ENCODE data around the gene PLXDC2.

The PLXDC2 gene

GRCh38 chr10:20257422-20257821 lies 441.2 kb downstream of the PLXDC2 start (continued):
- TF ChIP-seq PRDM10 (tag by site-specific recombination; IDR thresholded peaks at IDR 0.05) (no peak), ZNF140 (tag by site-specific recombination; IDR thresholded peaks at IDR 0.05) (no peak), HOXC10 (CRISPR knock-in tag; IDR thresholded peaks at IDR 0.05) (no peak)

- Histone ChIP-seq H3K9me3 (ENCODE audit: control insufficient read depth, insufficient read depth, low read depth, low read length) (no peaks in the 10 kb centered on the region), H3K4me3 (ENCODE audit: low read depth, low read length) (no peak overlapping the region), H3K27ac (ENCODE audit: extremely low read depth, low read depth, low read length) (no peak overlapping the region), H3K36me3 (ENCODE audit: control insufficient read depth in 2 of 2, insufficient read depth in 1 of 2, low read length in 2 of 2) (no peaks in the 10 kb centered on the region), H3K4me1 (ENCODE audit: control insufficient read depth, insufficient read depth, low read length) (peaks cover 3% of the 10 kb centered on the region; the same call in 1 of the 2 replicates)
- ChIA-PET POLR2A (no interaction called here), CTCF (interaction anchor here (0.6 kb wide), 1 partner anchor 258 kb away, joined by 6 read pairs; no protein-coding TSS in a partner anchor)
- TF ChIP-seq ZNF514 (tag by site-specific recombination; IDR thresholded peaks at IDR 0.05) (no peak), ZNF707 (tag by site-specific recombination; IDR thresholded peaks at IDR 0.05) (no peak)
Observed at GRCh38 chr10:20265146-20265545, 448.9 kb downstream of the PLXDC2 start.

GRCh38 chr10:20267734-20268133 lies 451.5 kb downstream of the PLXDC2 start:
- CTCF ChIA-PET: no interaction called here
- Histone ChIP-seq H3K4me1 (ENCODE audit: control insufficient read depth, insufficient read depth, low read length) (peaks cover 3% of the 10 kb centered on the region), H3K4me3 (ENCODE audit: low read depth, low read length) (no peak overlapping the region), H3K36me3 (ENCODE audit: control insufficient read depth in 2 of 2, insufficient read depth in 1 of 2, low read length in 2 of 2) (no peaks in the 10 kb centered on the region), H3K27ac (ENCODE audit: extremely low read depth, low read depth, low read length) (no peak overlapping the region), H3K9me3 (ENCODE audit: control insufficient read depth, insufficient read depth, low read depth, low read length) (no peaks in the 10 kb centered on the region)
- POLR2A ChIA-PET: no interaction called here
- no peak for TF ChIP-seq ZFP37 (tag by site-specific recombination; IDR thresholded peaks at IDR 0.05)

- CTCF ChIA-PET: no interaction called here
- TF ChIP-seq KLF1 (tag by site-specific recombination; IDR thresholded peaks at IDR 0.05) (no peak), PRDM6 (tag by site-specific recombination; IDR thresholded peaks at IDR 0.05) (no peak), ZNF48 (tag by site-specific recombination; IDR thresholded peaks at IDR 0.05) (no peak), BCL6B (tag by site-specific recombination; IDR thresholded peaks at IDR 0.05) (no peak), PBX3 (CRISPR knock-in tag; IDR thresholded peaks at IDR 0.05) (no peak), ZNF114 (tag by site-specific recombination; IDR thresholded peaks at IDR 0.05) (no peak), ZNF433 (tag by site-specific recombination; IDR thresholded peaks at IDR 0.05; ENCODE audit: low read depth) (no peak), ZBTB49 (tag by site-specific recombination; IDR thresholded peaks at IDR 0.05; ENCODE audit: low read depth) (no peak), ZNF513 (tag by site-specific recombination; IDR thresholded peaks at IDR 0.05) (no peak), SP2 (tag by site-specific recombination; IDR thresholded peaks at IDR 0.05) (no peak), ATF2 (tag by site-specific recombination; IDR thresholded peaks at IDR 0.05; ENCODE audit: low read depth) (no peak)
Observed at GRCh38 chr10:20271490-20271889, 455.3 kb downstream of the PLXDC2 start.

More at GRCh38 chr10:20271490-20271889, 455.3 kb downstream of the PLXDC2 start:
- peaks cover 2% of the 10 kb centered on the region for H3K4me1 ChIP-seq (ENCODE audit: control insufficient read depth, insufficient read depth, low read length)
- no peaks in the 10 kb centered on the region for H3K9me3 ChIP-seq (ENCODE audit: control insufficient read depth, insufficient read depth, low read depth, low read length)
- H3K4me3 ChIP-seq (ENCODE audit: low read depth, low read length): no peak overlapping the region
- POLR2A ChIA-PET: no interaction called here
- no peaks in the 10 kb centered on the region for H3K36me3 ChIP-seq (ENCODE audit: control insufficient read depth in 2 of 2, insufficient read depth in 1 of 2, low read length in 2 of 2)
- no peak overlapping the region for H3K27ac ChIP-seq (ENCODE audit: extremely low read depth, low read depth, low read length)
